ENCODE results near the gene SNX9.
"Not testable (repeated sequence)": the region's sequence is repeated elsewhere in the genome, so short reads cannot be mapped to it uniquely, and the experiment has no call there.

Gene SNX9

DNA sequence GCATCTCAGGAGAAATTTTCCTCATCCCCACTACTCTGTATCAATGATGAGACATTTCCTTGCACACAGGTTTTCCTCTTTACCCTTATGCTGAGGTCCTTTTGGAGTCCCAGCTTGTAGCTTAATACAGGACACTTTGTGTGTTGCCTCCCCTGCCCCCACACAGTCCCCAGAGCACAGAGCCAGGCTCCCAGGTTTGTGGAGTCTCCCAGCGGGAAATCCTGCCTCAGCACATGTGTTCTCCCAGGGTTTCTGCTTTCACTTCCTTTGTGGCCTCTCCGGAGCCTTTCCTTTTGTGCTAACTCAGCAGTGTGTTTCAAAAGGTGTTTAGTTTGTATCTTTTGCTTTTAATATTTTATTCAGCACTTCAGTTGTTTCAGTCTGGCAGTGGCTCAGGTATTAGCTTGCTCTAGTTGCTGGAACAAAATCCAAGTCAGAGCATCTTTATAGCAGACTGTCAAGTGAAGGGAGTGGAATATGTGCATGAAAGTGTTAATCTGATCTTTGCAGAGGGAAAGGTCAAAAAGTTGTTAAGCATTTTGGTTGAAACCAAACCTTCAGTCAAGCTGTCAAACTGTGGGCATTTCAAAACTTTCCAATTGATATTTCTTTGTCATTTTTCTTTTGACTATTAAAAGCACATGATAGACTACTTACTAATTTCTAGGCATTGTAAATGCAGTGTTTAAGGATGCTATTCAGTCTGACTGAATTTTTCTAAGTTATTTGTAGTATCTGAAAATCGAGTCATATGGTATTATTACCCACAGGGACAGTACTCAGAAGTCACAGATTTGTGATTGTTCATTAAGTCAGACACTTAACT, 8.6 kb downstream of the SNX9 start:
- no peak for DNase-seq (ENCODE audit: low read depth)

DNA sequence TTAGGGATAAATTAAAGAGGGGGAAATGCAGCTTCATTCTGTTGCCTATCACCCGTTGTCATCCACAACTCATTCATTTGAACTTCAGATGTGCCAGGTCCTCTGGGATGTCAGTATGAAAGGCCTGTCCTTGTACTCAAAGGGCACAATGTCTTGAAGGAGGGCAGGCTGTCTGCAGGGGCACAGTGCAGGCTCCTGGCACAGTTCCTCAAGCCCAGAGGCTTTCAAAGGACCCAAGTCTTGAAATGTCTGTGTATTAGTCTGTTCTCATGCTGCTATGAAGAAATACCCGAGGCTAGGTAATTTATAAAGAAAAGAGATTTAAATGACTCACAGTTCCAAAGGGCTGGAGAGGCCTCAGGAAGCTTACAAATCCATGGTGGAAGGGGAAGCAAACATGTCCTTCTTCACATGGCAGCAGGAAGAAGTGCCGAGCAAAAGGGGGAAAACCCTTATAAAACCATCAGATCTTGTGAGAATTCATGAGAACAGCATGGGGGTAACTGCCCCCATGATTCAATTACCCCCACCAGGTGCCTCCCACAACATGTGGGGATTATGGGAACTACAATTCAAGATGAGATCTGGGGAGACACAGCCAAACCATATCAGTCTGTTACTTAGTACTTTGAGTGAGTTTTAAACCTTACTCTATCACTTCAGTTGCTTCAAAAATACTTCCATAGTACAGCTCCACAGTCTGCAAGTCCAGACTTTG, 9.4 kb downstream of the SNX9 start:
- DNase-seq (ENCODE audit: low read depth), result no peak

DNA sequence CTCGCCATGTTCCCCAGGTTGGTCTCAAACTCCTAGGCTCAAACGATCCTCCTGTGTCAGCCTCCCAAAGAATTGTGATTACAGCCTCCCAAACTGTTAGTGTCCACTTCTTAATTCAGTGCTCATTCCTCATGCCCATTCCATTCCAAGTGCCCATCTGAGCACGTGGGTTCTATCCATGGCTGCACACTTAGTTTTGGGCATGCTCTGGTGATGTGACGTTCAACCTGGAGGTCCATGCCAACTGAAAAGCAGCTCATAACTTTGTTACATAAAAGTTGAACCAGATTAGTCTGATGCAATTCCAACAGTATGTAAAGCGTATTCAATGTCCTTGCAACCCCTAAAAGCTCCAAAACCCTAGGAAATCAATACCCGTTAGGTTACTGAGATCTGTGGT, 11.5 kb downstream of the SNX9 start:
- DNase-seq (ENCODE audit: low read depth), result no peak

DNA sequence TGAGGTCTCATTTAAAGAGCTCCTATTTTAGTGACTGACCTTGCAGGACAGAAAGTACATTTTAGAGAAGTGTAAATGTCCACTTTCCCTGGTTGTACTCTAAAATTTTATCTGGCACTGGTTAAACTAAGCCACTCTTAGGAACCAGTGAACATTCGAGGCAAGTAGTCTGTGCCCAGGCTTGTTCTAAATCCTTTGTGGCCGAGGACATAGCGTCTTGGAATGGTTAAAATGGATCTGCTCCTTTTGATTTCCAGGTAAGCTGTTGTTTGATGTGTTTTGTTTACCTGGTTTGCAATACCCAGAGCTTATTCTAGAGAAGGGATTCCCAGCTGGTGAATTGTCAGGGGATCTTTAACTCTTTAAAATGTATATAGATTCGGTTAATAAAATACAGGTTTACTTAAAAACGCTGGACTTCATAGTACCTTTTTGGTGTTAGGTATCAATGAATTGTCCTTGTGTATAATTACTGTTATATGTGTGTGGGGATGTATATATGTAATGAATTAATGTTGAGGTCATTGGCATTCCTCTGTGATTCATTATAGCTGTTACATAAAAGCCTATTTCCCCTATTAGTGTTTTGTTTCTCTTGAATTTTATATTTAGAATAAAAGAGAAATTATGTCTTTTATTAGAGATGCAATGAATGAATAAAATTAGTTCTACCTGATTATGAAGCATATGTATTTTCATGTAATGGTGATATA, 15.8 kb downstream of the SNX9 start:
- DNase-seq (ENCODE audit: low read depth), result no peak

DNA sequence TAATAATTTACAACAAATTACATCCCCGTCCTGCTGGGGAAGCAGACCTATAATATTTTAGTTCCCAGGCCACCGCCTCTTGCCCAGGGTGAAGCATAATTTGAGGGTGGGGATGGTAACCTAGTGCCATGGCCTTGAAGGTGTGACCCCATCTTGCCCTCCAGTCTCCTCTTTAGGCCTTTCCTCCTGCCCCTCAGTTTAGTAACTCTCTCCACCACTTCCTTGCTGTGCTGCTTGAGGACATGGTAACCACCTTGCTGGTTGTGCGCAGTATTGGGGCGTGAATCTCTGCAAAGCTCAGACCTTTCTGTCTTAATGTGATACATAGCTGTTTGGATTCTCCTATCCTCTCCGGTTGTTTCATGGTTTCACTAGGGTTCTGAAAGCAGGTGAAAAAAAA, 16.6 kb downstream of the SNX9 start:
- DNase-seq (ENCODE audit: low read depth), result no peak

DNA sequence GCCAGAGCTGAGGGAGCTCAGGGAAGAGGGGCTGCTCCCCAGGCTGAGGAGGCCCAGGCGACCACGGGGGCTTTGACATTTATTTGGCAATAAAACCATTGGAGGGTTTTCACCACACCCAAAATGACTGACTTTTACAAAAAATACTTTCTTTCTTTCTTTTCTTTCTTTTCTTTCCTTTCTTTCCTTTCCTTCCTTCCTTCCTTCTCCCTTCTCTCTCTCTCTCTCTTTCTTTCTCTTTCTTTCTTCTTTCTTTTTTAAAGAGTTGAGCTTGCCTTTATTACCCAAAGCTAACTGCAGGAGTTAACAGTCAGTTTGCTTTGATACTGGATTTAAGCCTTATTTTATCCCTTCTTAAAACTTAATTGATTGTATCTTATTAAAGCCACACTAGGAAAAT, 17.2 kb downstream of the SNX9 start:
- DNase-seq (ENCODE audit: low read depth), result no peak

DNA sequence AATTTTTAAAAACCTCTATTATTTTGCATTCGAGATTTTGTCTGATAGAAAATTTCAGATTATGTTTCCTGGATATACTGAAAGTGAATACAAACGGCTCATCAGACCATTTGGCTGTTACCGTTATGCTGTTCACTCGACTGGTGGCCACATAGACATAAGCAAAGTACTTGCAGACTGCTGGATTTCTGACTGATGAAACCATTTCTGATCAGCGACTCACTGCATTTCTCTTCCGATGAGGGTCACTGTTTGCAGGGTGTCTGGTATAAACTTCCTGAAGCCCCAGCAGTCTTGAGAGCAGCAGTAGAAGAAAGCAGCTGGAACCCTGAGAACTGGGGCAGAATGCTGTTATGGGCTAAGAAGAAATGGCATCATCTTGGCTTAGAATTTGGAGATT, 17.7 kb downstream of the SNX9 start:
- DNase-seq (ENCODE audit: low read depth), result no peak

DNA sequence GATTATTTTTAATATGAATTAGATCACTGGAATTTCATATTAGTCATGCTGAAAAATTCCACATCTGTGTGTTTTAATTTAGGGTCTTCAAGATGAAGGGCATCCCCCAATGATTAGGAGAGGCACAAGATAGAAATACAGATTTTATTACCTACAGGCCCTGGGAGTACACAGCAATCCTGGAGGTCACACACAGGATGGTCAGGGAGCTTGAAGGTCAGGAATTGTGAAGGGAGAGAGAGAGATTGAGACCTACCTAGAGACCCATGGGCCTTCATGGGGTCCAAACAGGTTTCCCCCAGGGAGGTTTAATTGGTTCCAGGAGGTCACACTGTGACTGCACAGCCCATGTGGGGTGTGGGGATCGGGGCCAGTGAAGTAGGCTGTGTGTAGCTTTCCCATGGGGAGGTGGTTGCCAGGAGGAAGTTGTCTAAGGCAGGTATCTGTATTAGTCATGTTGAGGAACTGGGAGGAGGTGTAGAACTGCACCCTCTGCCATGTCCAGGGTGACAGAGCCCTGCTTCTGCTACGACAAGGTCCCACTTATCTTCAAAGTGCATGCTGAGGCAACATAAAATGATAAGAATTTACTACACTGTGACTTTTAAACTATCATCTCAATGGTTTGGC, 18.3 kb downstream of the SNX9 start:
- no peak for DNase-seq (ENCODE audit: low read depth)

DNA sequence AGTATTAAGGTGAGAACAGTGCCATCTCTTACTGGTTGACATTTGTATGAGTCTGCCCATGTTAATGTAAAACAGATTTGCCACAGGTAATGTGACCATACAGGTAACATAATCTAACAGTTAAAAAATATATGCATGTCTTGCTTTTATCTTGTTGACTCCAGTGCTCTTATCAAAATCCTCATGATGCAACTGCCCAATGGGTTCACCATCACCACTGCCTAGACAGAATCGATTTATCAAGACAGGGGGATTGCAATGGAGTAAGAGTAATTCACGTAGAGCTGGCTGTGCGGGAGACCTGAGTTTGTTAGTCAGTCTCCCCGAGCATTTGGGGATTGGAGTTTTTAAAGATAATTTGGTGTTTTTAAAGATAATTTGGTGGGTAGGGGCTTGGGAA, 19.2 kb downstream of the SNX9 start:
- no peak for DNase-seq (ENCODE audit: low read depth)

DNA sequence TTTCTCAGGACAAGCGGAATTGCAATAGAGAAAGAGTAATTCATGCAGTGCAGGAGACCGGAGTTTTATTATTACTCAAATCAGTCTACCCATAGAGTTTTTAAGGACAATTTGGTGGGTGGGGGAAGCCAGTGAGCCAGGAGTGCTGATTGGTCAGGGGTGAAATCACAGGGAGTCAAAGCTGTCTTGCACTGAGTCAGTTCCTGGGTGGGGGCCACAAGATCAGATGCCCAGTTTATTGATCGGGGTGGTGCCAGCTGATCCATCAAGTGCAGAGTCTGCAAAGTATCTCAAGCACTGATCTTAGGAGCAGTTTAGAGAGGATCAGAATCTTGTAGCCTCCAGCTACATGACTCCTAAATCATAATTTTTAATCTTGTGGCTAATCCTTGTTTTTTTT, 21.1 kb downstream of the SNX9 start:
- DNase-seq (ENCODE audit: low read depth), result not testable (repeated sequence)

DNA sequence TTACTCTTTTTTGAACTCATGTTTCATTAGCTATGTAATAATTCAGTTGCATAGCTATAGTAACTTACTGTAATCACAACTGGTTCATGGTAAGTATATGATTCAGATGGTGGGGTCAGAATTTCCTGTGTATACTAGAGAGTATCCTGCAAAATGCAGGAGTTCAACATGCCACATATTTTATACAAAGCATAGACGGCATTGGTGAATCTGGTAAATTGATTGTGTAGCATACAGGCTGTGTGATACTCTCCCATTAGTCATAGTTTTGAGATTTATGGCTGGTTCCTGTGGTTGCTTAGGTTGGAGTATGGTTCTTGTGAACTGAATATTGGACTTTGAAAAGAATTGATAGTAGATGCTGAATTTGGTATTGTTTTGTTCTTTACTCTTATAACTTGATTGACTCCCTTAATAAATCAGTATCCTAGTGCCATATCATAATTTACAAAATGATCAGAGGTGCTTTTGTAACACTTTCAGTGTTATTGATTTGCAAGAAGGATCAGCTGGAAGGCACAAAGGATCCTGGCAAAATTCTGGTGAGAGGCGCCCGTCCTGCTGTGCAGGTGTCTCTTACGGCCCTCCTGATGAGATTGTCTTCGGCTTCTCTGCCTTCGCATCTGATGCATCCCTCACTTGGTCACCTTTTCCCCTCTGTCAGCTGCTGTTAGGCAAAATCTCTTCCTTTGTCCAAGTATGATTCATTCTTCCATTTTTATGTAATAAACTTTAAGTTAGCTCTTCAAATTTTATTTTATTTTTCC, 22.6 kb downstream of the SNX9 start:
- no peak for DNase-seq (ENCODE audit: low read depth)

DNA sequence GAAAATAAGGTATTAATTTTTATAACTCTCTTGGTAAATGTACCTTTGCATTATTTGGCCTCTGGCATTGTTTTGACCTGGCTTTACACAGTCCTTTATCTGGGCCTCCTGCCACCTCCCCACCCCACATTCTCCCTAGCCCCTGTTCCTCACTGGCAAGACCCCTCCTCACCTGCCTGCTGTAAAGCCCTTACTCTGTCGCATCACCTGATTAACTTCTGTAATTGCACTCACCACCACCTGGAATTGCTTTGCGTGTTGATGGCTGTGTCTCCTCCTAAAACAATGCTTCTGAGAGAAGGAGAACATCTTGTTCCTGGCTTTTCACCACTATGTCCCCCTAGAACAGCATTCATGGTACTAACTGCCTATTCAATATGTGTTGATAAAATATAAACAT, 24.8 kb downstream of the SNX9 start:
- DNase-seq (ENCODE audit: low read depth), result no peak

DNA sequence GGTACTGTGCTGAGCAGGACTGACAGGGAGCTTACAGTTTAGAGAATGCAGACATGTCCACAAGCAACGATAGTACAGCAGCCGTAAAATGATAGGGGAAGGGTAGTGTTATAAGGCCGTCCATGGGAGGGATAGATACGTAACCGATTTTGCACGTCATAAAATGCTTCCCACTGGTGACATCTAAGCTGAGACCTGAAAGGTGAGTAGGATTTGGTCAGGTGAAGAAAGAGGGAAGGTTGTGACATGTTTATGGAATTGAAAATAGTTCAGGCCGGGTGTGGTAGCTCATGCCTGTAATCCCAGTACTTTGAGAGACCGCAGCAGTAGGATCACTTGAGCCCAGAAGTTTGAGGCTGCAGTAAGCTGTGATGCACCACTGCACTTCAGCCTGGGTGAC, 25.6 kb downstream of the SNX9 start:
- no peak for DNase-seq (ENCODE audit: low read depth)

DNA sequence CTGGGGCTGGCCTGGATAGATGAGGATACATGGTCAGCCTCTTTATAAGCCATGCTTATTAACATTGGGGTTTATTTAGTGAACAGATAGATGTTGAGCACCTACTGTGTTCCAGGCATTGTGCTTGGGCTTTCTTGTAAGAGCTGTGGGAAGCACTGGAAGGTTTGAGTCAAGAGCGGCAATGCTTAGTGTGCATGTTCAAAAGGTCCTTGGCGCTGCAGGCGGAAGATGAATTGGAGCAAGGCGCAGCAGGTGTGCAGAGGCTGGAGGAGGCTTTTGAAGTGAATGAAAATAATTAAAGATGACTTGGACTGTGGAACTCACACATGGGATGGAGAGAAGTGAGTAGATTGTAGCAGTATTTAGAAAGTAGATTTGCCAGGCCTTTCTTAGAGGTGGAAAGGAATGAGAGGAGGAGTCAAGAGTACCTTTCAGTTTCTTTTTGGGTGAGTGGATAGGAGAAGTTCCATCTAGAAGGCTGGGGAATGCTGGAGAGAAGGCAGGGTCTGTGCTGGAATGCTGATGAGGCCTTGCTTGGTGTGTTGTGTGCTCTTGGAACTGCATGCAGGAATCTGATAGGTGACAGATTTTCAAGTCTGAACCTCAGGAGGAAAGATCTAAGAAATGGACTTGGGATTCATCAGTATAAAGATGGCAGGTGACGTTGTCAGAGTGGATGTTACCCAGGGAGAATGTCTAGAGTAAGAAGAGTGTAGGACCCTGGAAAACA, 26.4 kb downstream of the SNX9 start:
- DNase-seq (ENCODE audit: low read depth), result no peak

DNA sequence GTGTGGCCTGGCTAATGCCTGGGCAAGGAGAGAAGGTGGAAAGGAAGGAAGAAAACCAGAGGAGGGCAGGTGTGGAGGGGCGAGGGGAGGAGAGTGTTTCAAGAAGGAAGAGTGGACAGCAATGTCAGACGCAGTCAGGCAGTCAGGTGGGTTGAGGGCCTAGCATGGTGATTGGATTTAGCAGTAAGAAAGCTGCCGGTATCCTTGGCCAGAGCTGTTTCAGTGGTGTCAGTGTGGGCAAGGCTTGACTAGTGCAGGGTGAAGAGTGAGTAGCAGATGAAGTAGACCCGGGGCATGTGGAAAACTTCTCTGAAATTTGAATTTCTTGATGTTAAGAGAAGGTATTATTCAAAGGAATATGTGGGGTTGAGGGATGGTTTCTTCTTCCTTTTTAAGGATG, 27.0 kb downstream of the SNX9 start:
- no peak for DNase-seq (ENCODE audit: low read depth)

DNA sequence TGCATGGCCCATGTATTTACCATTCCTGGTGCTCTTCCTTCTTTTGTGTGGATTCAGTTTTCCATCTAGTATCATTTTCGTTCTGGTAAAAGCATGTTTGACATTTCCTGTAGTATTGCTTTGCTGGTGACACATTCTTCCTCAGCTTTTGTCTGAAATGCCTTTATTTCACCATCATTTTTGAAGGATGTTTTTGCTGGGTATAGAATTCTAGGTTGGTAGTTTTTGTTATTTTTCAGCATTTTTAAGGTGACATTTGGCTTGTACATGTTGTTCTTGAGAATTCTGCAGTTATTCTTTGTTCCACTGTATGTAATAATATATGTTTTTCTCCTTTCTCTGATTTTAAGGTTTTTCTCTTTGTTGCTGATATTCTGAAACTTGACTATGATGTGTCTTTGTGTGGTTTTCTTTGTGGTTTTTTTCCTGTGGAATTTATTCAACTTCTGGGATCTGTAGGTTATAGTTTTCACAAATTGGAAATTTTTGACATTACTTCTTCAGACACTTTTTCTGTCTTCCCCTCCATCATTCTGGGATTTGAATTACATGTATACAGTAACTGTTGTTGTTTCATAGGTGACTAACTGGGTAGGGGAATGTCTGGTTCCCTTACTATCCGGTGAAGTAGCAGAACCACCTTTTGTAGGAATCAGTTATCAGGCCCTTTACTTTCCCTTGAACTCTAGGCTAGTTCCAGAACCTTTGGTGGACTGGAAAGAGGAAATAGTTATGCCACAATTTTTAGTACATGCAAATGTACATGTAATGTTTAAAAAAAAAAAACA, 30.2 kb downstream of the SNX9 start:
- DNase-seq (ENCODE audit: low read depth), result no peak

DNA sequence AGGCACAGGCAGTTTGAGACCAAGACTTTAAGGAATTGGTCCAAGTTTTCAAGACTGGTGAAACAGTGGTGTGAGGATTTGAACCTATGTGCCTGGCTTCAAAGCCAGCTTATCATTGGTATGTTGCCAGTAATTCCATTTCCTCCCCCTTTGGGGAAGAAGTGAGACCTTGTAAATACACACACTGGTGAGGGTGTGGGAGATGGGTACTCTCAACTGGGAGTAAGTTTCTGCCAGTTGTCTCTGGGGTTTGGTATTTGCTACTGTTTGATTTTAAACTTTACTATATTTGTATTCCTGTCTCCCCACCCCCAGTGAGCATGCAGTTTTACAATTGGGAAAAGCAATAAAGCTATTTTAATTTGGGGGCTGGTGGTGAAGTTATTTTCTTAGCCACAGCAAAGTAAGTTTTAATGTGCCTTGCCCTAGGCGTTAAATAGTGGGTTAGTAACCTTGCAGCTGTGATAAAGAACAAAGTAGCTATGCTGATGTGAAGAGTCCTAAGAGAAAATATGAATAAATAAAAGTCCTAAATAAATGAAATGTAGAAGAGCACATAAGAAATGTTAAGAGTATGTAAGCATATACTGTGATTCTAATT, 31.0 kb downstream of the SNX9 start:
- DNase-seq (ENCODE audit: low read depth), result no peak

DNA sequence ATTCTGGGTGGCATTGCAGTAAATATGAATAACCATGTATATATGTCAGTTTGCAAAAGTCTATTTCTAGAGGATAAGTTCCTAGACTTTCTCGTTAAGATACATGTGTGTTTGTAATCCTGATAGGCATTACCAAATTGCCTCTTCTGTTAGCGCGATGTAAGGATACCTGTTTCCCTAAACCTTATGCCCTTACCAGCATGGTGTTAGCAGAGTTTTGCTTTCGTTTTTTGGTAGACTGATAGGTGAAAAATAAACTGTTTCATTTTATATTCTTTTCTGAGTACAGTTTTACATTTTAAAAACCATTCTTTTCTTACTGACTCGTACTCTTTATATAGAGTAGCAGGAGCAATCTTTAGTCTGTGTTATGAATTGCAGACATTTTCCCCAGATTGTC, 32.3 kb downstream of the SNX9 start:
- no peak for DNase-seq (ENCODE audit: low read depth)

DNA sequence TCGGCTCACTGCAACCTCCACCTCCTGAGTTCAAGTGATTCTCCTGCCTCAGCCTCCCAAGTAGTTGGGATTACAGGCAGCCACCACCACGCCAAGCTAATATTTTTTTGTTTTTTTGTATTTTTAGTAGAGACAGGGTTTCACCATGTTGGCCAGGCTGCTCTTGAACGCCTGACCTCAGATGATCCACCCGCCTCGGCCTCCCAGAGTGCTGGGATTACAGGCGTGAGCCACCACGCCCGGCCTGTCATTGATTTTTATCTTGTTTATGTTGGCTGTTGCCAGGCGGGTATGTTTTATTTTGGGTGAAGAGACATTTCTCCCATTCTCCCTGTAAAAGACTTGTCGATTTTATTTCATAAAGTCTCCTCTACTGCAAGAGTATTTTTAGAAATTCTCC, 32.8 kb downstream of the SNX9 start:
- DNase-seq (ENCODE audit: low read depth), result not testable (repeated sequence)

DNA sequence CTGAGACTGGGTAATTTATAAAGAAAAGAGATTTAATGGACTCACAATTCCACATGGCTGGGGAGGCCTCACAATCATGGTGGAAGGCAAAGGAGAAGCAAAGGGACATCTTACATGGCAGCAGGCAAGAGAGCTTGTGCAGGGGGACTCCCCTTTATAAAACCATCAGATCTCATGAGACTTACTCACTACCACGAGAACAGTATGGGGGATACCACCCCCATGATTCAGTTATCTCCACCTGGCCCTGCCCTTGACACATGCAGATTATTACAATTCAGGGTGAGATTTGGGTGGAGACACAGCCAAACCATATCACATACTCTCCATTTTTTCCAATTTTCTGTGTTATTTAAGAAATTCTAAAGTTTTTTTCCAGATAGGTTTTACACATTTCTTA, 35.6 kb downstream of the SNX9 start:
- DNase-seq (ENCODE audit: low read depth), result not testable (repeated sequence)

Measured in GM04504 (cell line).